Measurements from ENCODE around the gene RABEP1. TPM values are rescaled to one million over a fixed set of nuclear protein-coding genes. Genes with fewer than 3 reads are reported as not detected.

Gene RABEP1
- total RNA-seq, 2 experiments from 2014 or later, result 58.7 to 60.6 TPM

- H3K27me3 Mint-ChIP-seq, result no peaks in the 10 kb centered on the region
- intact Hi-C loops (cut with micrococcal nuclease), result no loop called here
- TF ChIP-seq CTCF (IDR thresholded peaks at IDR 0.05), result no peak
- DNase-seq (no peak), ATAC-seq (no peak)
- no peaks in the 10 kb centered on the region for H3K9me3 Mint-ChIP-seq
- ChIA-PET POLR2A (interaction anchor here (0.8 kb wide), 1 partner anchor 134 kb away, joined by 3 read pairs; no protein-coding TSS in a partner anchor), CTCF (interaction anchor here (0.7 to 1.9 kb wide), 4 partner anchors 39 to 113 kb away, joined by 3 to 6 read pairs (median 4); no protein-coding TSS in a partner anchor)
- peaks cover 44% of the 10 kb centered on the region for H3K4me1 Mint-ChIP-seq (ENCODE audit: low read depth)
- H3K4me3 Mint-ChIP-seq, result no peak overlapping the region
- H3K27ac Mint-ChIP-seq, result no peak overlapping the region
- peaks cover 20% of the 10 kb centered on the region for H3K36me3 Mint-ChIP-seq (ENCODE audit: low read depth)
These were observed 22.6 kb downstream of the RABEP1 start for GRCh38 chr17:5304636-5305035.

GRCh38 chr17:5309851-5310250, 27.8 kb downstream of the RABEP1 start:
- ChIA-PET POLR2A (interaction anchor here (0.6 to 1.4 kb wide), 3 partner anchors 28 to 1037 kb away, joined by 3 read pairs; no protein-coding TSS in a partner anchor), CTCF (interaction anchor here (2.4 to 3.8 kb wide), 2 partner anchors 61 to 112 kb away, joined by 7 to 25 read pairs; no protein-coding TSS in a partner anchor)
- Mint-ChIP-seq H3K27ac (no peak overlapping the region), H3K4me1 (ENCODE audit: low read depth) (peaks cover 27% of the 10 kb centered on the region), H3K4me3 (no peak overlapping the region), H3K36me3 (ENCODE audit: low read depth) (peaks cover 27% of the 10 kb centered on the region), H3K27me3 (no peaks in the 10 kb centered on the region), H3K9me3 (no peaks in the 10 kb centered on the region)
- TF ChIP-seq CTCF (IDR thresholded peaks at IDR 0.05), result no peak
- DNase-seq (no peak), ATAC-seq (no peak)
- intact Hi-C loops (cut with micrococcal nuclease), result no loop called here

GRCh38 chr17:5325851-5326250, 43.8 kb downstream of the RABEP1 start:
- no peak for DNase-seq
- Mint-ChIP-seq H3K36me3 (ENCODE audit: low read depth) (peaks cover 25% of the 10 kb centered on the region), H3K27ac (no peak overlapping the region), H3K27me3 (no peaks in the 10 kb centered on the region), H3K4me1 (ENCODE audit: low read depth) (peaks cover 39% of the 10 kb centered on the region), H3K4me3 (no peak overlapping the region), H3K9me3 (peaks cover 9% of the 10 kb centered on the region)
- TF ChIP-seq CTCF (IDR thresholded peaks at IDR 0.05), result no peak
- POLR2A ChIA-PET, result no interaction called here
- ATAC-seq, result no peak
- intact Hi-C loops (cut with micrococcal nuclease), result no loop called here
- CTCF ChIA-PET, result no interaction called here

- ChIA-PET POLR2A (interaction anchor here (0.6 kb wide), 1 partner anchor 13 kb away, joined by 3 read pairs; no protein-coding TSS in a partner anchor), CTCF (interaction anchor here (0.6 kb wide), 1 partner anchor 34 kb away, joined by 3 read pairs; no protein-coding TSS in a partner anchor)
- Mint-ChIP-seq H3K27me3 (no peaks in the 10 kb centered on the region), H3K4me3 (no peak overlapping the region), H3K36me3 (ENCODE audit: low read depth) (peaks cover 20% of the 10 kb centered on the region), H3K4me1 (ENCODE audit: low read depth) (peaks cover 42% of the 10 kb centered on the region), H3K27ac (peak overlapping the region; percentile 77), H3K9me3 (no peaks in the 10 kb centered on the region)
- ATAC-seq (peak; percentile 45), DNase-seq (no peak)
- no peak for TF ChIP-seq CTCF (IDR thresholded peaks at IDR 0.05)
- intact Hi-C loops (cut with micrococcal nuclease), result no loop called here
These were observed 47.9 kb downstream of the RABEP1 start for GRCh38 chr17:5329784-5330557.

- Mint-ChIP-seq H3K4me1 (ENCODE audit: low read depth) (peaks cover 40% of the 10 kb centered on the region), H3K36me3 (ENCODE audit: low read depth) (peaks cover 27% of the 10 kb centered on the region), H3K4me3 (no peak overlapping the region), H3K27me3 (no peaks in the 10 kb centered on the region), H3K27ac (peak overlapping the region; percentile 77), H3K9me3 (no peaks in the 10 kb centered on the region)
- no peak for TF ChIP-seq CTCF (IDR thresholded peaks at IDR 0.05)
- intact Hi-C loops (cut with micrococcal nuclease), result no loop called here
- no peak for DNase-seq
- ChIA-PET CTCF (interaction anchor here (1.3 to 1.8 kb wide), 2 partner anchors 9 to 21 kb away, joined by 3 to 5 read pairs; no protein-coding TSS in a partner anchor), POLR2A (no interaction called here)
- no peak for ATAC-seq
These were observed 48.9 kb downstream of the RABEP1 start for GRCh38 chr17:5330981-5331380.

All from activated CD8-positive, alpha-beta T cell treated with anti-CD3 and anti-CD28 coated beads for 36 hours (primary cell).